SK-N-MC (cell line): ENCODE data around the gene POLE2.

ENCODE experiments used
- EZH2 ChIP-seq: fragments of 200-600 bp; sonication (generic); IDR thresholded peaks from one replicate; pipeline ENCODE4 v1.6.1; 2017; ENCODE audit warnings: antibody characterized with exemption
- POLR2AphosphoS5 ChIP-seq: IDR thresholded peaks from 2 replicates; pipeline ENCODE4 v1.6.1; 2012; ENCODE audit warnings: mild to moderate bottlenecking, low read depth, low read length, borderline replicate concordance

DNA sequence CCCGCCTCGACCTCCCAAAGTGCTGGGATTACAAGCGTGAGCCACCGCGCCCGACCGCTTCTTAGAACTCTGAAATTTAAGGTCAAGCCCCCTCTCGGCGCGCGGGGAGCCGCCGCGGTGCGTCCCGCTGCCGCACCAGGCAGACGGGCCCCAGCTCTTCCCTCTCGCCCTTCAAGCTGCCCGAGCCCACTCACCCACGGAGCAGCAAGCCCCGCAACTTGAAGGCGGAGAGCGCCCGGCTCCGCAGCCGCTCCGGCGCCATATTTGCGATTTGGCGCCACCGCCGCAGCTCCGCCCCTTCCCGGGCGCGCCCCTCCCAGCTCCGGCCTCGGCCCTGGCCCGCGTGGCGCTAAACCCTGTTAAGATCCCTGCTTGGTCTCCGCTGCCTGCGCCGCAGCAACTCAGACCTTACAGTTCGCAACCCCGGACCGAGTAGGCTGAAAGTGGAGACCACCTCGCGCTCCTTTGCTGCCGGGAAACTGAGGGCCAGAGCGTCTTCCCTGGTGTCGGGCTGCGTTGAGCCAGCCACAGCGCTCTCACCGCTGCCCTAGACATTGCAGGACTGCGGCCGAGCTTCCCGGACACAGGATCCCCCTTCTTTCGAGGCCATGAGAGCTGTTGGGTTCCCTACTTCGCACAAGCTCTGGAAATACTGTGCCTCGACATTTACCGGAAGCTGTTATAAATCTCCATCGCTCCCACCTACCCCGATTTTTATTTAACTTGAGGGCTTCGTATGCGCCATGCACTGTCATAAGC lies at the start of gene POLE2:
- peak; percentile 81; the same call in 1 of the 2 replicates for TF ChIP-seq POLR2AphosphoS5
- TF ChIP-seq EZH2 = no peak
